Measurements from ENCODE around the gene MYL5. TPM values are rescaled to one million over a fixed set of nuclear protein-coding genes. Genes with fewer than 3 reads are reported as not detected.

Gene MYL5
- total and polyA plus RNA-seq, 3 donors from 2014 or later, result 33.9 to 45.0 (median 34.2) TPM

DNA sequence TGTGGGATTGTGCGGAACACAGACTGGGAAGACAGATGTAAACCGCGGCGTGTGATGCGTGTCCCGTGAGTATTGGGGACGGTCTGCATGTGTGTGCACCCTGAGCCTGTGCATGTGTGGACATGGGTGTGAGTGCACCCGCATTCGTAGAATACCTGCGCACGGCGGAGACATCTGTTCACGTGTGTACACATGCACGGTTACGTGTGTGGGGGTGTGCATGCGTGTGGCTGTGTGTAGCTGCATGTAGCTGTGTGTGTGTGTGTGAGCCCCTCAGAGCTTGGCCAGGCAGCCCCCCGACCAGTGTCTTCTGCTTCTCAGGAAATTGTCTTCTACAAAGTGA, 19.9 kb upstream of the MYL5 start:
- H3K4me3 ChIP-seq, result no peak overlapping the region
- TF ChIP-seq POLR2A (IDR thresholded peaks at IDR 0.05), result no peak
- TF ChIP-seq, protein P1, sequence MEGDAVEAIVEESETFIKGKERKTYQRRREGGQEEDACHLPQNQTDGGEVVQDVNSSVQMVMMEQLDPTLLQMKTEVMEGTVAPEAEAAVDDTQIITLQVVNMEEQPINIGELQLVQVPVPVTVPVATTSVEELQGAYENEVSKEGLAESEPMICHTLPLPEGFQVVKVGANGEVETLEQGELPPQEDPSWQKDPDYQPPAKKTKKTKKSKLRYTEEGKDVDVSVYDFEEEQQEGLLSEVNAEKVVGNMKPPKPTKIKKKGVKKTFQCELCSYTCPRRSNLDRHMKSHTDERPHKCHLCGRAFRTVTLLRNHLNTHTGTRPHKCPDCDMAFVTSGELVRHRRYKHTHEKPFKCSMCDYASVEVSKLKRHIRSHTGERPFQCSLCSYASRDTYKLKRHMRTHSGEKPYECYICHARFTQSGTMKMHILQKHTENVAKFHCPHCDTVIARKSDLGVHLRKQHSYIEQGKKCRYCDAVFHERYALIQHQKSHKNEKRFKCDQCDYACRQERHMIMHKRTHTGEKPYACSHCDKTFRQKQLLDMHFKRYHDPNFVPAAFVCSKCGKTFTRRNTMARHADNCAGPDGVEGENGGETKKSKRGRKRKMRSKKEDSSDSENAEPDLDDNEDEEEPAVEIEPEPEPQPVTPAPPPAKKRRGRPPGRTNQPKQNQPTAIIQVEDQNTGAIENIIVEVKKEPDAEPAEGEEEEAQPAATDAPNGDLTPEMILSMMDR (IDR thresholded peaks at IDR 0.05), result no peak
- no peaks in the 10 kb centered on the region for H3K9me3 ChIP-seq
- DNase-seq, result no peak
- intact Hi-C loops (cut with DNase I; ENCODE audit: low total_unique reads), result no loop called here
- 90 to 93% methylated on average over 8 to 17 of the region's 17 CpGs for WGBS, 2 donors
- no peaks in the 10 kb centered on the region for H3K36me3 ChIP-seq (ENCODE audit: low read depth, missing control alignments)
- H3K4me1 ChIP-seq, result no peaks in the 10 kb centered on the region
- H3K27me3 ChIP-seq, result no peaks in the 10 kb centered on the region
- no peak overlapping the region for H3K27ac ChIP-seq

DNA sequence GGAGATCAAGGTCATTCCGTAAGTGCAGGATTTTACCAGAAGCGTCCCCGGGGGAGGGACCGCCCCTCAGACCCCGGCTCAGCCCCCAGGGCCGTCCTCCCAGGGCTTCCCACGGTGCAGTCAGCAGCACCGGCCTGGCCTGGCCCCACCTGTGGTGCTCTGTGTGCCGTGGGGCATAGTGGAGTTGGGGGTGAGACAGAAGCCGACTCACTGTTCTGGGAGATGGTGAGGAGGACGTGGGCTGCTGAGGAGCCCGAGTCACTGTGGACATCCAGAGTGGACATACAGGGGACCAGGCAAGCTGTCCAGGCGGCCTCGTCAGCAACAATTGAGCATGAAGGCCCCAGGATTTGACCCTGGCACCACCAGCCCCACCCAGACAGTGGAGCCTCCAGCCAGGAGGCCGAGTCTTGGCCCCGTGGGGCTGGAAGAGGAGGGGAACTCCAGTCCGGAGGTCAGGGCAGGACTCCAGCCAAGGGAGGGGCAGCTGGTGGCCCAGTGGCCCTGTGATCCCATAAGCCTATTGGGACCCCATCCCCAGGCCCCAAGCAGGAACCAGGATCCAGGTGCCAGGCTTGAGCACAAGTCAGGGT, 19.4 kb upstream of the MYL5 start:
- WGBS, 2 donors, result 27 to 42% methylated on average over 11 to 17 of the region's 17 CpGs
- H3K36me3 ChIP-seq (ENCODE audit: low read depth, missing control alignments), result no peaks in the 10 kb centered on the region
- intact Hi-C loops (cut with DNase I; ENCODE audit: low total_unique reads), result no loop called here
- H3K4me3 ChIP-seq, result no peak overlapping the region
- no peaks in the 10 kb centered on the region for H3K27me3 ChIP-seq
- DNase-seq, result no peak
- TF ChIP-seq, protein P1 (IDR thresholded peaks at IDR 0.05), result no peak
- no peak for TF ChIP-seq POLR2A (IDR thresholded peaks at IDR 0.05)
- no peaks in the 10 kb centered on the region for H3K9me3 ChIP-seq
- H3K4me1 ChIP-seq, result no peaks in the 10 kb centered on the region
- H3K27ac ChIP-seq, result no peak overlapping the region

DNA sequence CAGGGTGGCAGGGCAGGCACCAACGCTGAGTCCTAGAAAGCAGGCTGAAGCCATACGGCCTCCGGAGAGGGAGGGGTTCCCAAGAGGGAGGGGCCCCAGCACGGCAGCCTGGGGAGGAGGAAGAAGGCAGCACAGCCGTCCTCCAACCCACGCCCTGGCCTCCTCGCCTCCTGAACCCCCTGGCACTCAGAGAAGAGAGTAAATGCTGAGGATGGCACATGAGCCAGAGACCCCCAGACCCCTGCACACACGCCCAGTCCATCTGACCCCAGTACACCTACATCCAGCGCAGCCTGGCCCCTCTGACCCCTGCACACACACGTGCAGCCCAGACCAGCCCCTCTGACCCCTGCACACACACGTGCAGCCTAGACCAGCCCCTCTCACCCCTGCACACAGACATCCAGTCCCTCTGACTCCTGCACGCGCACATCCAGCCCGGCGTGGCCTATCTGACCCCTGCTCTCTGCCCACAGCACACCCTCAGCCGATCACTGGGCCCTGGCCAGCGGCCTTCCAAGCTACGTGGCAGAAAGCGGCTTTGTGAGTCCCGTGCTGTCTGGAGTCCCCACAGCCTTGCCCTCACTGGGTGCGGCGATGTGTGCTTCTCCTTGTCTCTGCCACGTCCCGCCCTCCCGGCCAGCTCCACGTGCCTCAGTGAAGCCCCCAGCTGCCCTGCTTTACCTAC, 18.7 kb upstream of the MYL5 start:
- no peaks in the 10 kb centered on the region for H3K27me3 ChIP-seq
- no peak overlapping the region for H3K27ac ChIP-seq
- H3K36me3 ChIP-seq (ENCODE audit: low read depth, missing control alignments), result no peaks in the 10 kb centered on the region
- no peak for DNase-seq
- WGBS, 2 donors, result 69 to 77% methylated on average over 17 to 26 of the region's 26 CpGs
- no peaks in the 10 kb centered on the region for H3K4me1 ChIP-seq
- TF ChIP-seq, protein P1 (IDR thresholded peaks at IDR 0.05), result no peak
- no peak for TF ChIP-seq POLR2A (IDR thresholded peaks at IDR 0.05)
- H3K4me3 ChIP-seq, result no peak overlapping the region
- intact Hi-C loops (cut with DNase I; ENCODE audit: low total_unique reads), result no loop called here
- no peaks in the 10 kb centered on the region for H3K9me3 ChIP-seq

DNA sequence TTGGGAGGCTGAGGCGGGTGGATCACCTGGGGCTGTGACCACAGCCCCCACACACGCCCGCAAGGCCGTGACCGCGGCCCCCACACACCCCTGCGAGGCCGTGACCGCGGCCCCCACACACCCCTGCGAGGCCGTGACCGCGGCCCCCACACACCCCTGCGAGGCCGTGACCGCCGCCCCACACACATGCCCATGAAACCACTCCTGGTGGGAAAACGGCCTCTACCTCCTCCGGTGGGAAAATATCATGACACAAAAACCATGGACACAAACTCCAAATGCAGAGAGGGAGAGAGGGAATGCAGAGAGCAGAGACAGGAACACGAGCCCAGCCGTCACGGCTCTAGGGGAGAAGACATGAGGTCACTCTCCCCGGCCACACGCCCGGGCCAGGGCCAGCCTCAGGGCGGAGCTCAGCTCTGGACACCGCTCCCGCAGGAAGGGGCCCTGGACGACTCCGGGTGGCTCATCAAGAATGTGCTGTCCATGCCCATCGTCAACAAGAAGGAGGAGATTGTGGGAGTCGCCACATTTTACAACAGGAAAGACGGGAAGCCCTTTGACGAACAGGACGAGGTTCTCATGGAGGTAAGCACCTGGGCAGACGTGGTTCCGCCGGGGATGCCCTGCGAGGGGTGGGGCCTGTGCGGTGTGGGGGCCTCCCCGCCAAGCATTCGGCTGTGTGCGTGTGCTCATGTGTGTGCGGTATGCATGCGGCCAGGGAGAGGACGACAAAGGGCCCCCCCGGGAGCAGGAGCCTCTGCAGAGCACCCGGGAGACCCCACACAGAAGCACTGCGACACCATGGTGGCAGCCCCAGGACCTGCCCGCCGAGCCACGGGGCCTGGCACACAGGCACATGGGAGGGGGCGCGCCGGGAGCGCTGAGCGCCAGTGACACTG, 17.7 kb upstream of the MYL5 start:
- TF ChIP-seq, protein P1 (IDR thresholded peaks at IDR 0.05), result no peak
- no peak for TF ChIP-seq POLR2A (IDR thresholded peaks at IDR 0.05)
- Histone ChIP-seq H3K27me3 (no peaks in the 10 kb centered on the region), H3K9me3 (no peaks in the 10 kb centered on the region), H3K4me1 (no peaks in the 10 kb centered on the region), H3K36me3 (ENCODE audit: low read depth, missing control alignments) (no peaks in the 10 kb centered on the region), H3K27ac (no peak overlapping the region), H3K4me3 (no peak overlapping the region)
- intact Hi-C loops (cut with DNase I; ENCODE audit: low total_unique reads), result no loop called here
- DNase-seq, result no peak
- WGBS, 2 donors, result 57 to 61% methylated on average over 35 to 55 of the region's 58 CpGs
